GM13976 (cell line): ENCODE data around the gene AUTS2.

ENCODE experiments used
- DNase-seq: peaks from one replicate; pipeline ENCODE4 v3.0.0; 2012; ENCODE audit warnings: low spot score
- in situ Hi-C: fragments of 300-500 bp; cut with MboI; formaldehyde crosslinking; loops from one replicate; pipeline ENCODE4 v1.12.0; 2022; ENCODE audit warnings: low sequenced_read_pairs, mixed read lengths, inconsistent platforms; ENCODE audit not compliant: unreplicated experiment
- TF ChIP-seq, protein P1 (sequence below): IDR thresholded peaks from 2 replicates; pipeline ENCODE4 v1.5.1; 2012; ENCODE audit warnings: borderline replicate concordance, mild to moderate bottlenecking; ENCODE audit not compliant: insufficient read depth; ENCODE audit errors: extremely low read depth, missing control alignments, control extremely low read depth

AUTS2 gene

GRCh38 chr7:70586822-70587221 lies 988.5 kb downstream of the AUTS2 start:
- in situ Hi-C loops, result no loop called here
- TF ChIP-seq, protein P1, sequence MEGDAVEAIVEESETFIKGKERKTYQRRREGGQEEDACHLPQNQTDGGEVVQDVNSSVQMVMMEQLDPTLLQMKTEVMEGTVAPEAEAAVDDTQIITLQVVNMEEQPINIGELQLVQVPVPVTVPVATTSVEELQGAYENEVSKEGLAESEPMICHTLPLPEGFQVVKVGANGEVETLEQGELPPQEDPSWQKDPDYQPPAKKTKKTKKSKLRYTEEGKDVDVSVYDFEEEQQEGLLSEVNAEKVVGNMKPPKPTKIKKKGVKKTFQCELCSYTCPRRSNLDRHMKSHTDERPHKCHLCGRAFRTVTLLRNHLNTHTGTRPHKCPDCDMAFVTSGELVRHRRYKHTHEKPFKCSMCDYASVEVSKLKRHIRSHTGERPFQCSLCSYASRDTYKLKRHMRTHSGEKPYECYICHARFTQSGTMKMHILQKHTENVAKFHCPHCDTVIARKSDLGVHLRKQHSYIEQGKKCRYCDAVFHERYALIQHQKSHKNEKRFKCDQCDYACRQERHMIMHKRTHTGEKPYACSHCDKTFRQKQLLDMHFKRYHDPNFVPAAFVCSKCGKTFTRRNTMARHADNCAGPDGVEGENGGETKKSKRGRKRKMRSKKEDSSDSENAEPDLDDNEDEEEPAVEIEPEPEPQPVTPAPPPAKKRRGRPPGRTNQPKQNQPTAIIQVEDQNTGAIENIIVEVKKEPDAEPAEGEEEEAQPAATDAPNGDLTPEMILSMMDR, result no peak
- no peak for DNase-seq

DNA sequence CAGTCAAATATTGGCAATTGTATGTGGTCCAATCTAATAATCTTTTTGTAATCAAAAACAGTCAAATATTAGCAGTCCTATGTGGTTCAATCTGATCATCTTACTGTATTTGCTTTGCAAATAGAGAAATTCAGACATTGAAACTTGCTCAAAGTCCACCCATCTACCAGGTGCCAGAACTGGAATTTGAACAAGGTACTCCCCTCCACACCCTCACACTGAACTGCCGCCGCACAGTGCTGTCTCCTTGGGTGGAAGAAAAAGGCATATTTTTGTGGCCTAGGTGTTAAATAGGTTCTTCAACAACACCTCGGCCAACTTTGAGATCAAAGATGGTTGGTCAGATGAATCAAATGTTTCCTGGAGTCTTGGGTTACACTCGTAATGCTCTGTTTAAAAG lies 989.5 kb downstream of the AUTS2 start:
- no peak for DNase-seq
- in situ Hi-C loops, result no loop called here
- TF ChIP-seq, protein P1, result no peak

DNA sequence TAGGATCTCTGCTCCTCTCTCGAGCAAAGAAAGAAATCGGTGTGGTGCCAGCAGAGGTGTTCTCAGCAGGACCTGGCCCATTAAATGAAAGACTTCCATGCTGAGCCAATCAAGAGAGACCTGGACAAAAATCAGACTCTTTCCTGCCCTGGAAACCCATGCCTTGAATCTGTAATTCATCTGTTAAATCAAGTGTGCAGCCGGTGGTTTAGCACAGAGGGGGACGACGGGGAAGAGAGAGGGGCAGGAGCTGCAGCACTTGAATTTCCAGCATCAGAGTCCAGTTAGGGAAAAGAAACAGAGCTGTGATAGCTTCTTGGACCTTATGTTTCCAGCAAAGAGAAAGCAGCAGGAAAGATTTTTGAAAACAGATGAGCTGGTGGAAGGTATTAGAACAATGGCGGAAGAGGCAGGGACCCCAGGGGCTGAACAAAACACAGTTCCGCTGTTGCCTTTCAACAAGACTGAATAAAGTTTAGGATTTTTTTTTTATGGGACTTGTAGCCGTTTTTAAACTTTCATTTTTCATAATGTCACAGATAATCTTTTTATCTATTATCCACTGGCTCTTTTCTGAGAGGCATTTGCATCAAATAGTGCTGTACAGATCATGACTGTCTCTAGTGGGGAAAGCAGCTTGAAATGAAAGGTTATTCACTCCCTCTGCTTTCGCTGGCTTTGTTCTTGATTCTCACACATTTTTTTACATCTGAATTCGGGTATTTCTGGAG lies 990.1 kb downstream of the AUTS2 start:
- in situ Hi-C loops, result no loop called here
- no peak for DNase-seq
- TF ChIP-seq, protein P1, result no peak

- TF ChIP-seq, protein P1, result no peak
- in situ Hi-C loops, result no loop called here
- DNase-seq, result no peak
Measured at GRCh38 chr7:70589010-70589409, 990.7 kb downstream of the AUTS2 start.

DNA sequence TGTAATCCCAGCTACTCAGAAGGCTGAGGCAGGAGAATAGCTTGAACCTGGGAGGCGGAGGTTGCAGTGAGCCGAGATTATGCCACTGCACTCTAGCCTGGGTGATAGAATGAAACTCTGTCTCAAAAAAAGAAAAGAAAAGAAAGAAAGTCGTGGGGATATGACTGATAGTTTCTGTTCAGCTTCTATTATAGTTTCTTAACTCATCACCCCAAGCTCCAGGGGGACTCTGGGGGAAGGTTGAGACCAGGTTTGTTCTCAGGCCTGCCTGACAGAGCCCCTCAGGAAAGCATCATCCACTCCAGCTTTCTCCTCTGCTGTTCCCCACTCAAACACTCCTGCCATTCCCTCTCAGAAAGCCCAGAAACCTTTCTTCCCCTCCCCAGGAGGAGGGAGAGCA lies 991.3 kb downstream of the AUTS2 start:
- no peak for DNase-seq
- in situ Hi-C loops, result no loop called here
- TF ChIP-seq, protein P1, result no peak

DNA sequence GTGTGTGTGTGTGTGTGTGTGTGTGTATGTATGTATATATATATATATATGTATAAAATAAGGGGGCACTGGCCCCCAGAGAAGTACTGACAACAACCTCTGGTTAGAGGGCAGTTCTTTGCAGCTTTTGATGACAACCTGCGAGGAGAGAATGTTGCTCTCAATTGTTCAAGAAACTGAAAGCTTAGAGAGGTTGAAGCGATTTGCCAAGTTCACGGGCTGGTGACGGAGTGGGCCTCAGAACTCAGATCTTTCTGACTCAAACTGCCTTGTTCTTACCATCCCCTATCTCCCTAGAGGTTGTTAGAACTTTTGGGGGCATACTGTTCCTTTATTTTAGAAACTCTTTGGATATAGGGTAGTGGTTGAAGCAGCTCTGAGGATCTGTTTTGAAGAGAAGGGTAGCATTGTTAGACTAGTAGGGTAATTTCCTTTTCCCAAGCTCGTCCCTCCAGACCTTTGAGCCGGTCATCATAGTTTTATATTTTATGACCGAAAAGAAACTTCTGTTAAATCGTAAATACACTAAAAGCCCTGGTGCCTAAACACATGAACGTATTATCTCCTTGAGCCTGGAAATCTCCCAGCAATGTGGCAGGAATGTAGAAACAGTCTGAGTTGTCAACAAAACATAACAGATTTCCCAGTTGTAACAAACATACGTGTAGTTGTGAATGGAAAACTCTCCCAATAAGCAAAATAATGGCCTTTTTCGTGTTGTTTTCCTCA lies 992.0 kb downstream of the AUTS2 start:
- in situ Hi-C loops, result no loop called here
- TF ChIP-seq, protein P1, result no peak
- no peak for DNase-seq
